HepG2 (cell line): ENCODE results near the gene MAPKAPK3. TPM values are rescaled to one million over a fixed set of nuclear protein-coding genes. Genes with fewer than 3 reads are reported as not detected.
A peak's percentile ranks its signal among the peaks of the same experiment; 100 is the strongest.

Experiments used
- ATAC-seq: fragments of 200-7000 bp; cut with Tn5 transposase; 3 replicates; pipeline ENCODE4 v1.9.1; 2020; ENCODE audit warnings: mild to moderate bottlenecking, moderate library complexity
- BruUV-seq: library from RNA; stranded (reverse); fragments of 400-500 nt; replicated peaks from 2 replicates; lab custom pipeline; 2021; lab: Mats Ljungman, UMichigan
- CTCF ChIA-PET: fragments of 300-600 bp; formaldehyde crosslinking; extraction: SDS; loops from one replicate; lab custom pipeline; 2021; ENCODE audit warnings: low total read pairs, inconsistent platforms, low intra/inter-chr PET ratio; lab: Yijun Ruan, JAX
- POLR2A ChIA-PET: fragments of 350-600 bp; sonication (Branson Sonifier 250); formaldehyde crosslinking; loops from one replicate; lab custom pipeline; 2020; ENCODE audit warnings: antibody characterized with exemption, inconsistent platforms; lab: Yijun Ruan, JAX
- DNase-seq: peaks from one replicate; pipeline ENCODE4 v3.0.0-alpha.2; 2015; ENCODE audit warnings: low spot score
- FAIRE-seq: peaks from 3 replicates; lab custom pipeline; 2011; peaks lifted over from hg19 to GRCh38; lab: Jason Lieb, UNC
- H2AFZ ChIP-seq: one replicate; pipeline ENCODE4 v1.6.1; 2011; ENCODE audit warnings: low read length, inconsistent platforms
- H3K27ac ChIP-seq: fragments of 300-600 bp; 3 replicates; pipeline ENCODE4 v1.8.0; 2011; ENCODE audit warnings: mixed run types, mild to moderate bottlenecking, mixed read lengths, low read length, inconsistent platforms; ENCODE audit not compliant: insufficient read depth; ENCODE audit errors: extremely low read length
- H3K27me3 ChIP-seq, 2 experiments: fragments of 200-600 bp in 1 of 2; 2 replicates in 1 of 2; 3 replicates in 1 of 2; pipeline versions ENCODE4 v1.6.0 to v1.8.0; 2011; ENCODE audit warnings: low read length in 2 of 2, mild to moderate bottlenecking in 2 of 2, moderate library complexity in 2 of 2, inconsistent platforms in 1 of 2; ENCODE audit not compliant: insufficient read depth in 2 of 2, control insufficient read depth in 1 of 2
- H3K36me3 ChIP-seq, 2 experiments: fragments of 200-600 bp in 1 of 2; replicated peaks in 1 of 2; 2 replicates in 1 of 2; 3 replicates in 1 of 2; pipeline versions ENCODE4 v1.5.1 to v1.8.0; 2011; ENCODE audit warnings: low read length in 2 of 2, inconsistent platforms in 1 of 2; ENCODE audit not compliant: insufficient read depth in 2 of 2, control insufficient read depth in 1 of 2
- H3K4me1 ChIP-seq: 2 replicates; pipeline ENCODE4 v1.5.1; 2012; ENCODE audit warnings: low read length, inconsistent platforms; ENCODE audit not compliant: insufficient read depth
- H3K4me2 ChIP-seq: 2 replicates; pipeline ENCODE4 v1.6.0; 2011; ENCODE audit warnings: low read depth, low read length, inconsistent platforms
- H3K4me3 ChIP-seq, 3 experiments: fragments of 200-600 bp in 1 of 3; sonication (generic), shearing (Covaris generic) in 1 of 3; replicated peaks in 1 of 3; 2 replicates each; pipeline ENCODE4 v1.5.1; 2011 to 2016; ENCODE audit warnings: low read length in 3 of 3, inconsistent platforms in 2 of 3, low read depth in 2 of 3, mild to moderate bottlenecking in 2 of 3, control low read depth in 1 of 3, mixed read lengths in 1 of 3; ENCODE audit not compliant: insufficient read depth in 1 of 3
- H3K79me2 ChIP-seq: one replicate; pipeline ENCODE4 v1.6.1; 2011; ENCODE audit warnings: low read length, inconsistent platforms; ENCODE audit not compliant: insufficient read depth
- H3K9ac ChIP-seq: 2 replicates; pipeline ENCODE4 v1.6.0; 2011; ENCODE audit warnings: mild to moderate bottlenecking, low read depth, low read length, inconsistent platforms; ENCODE audit not compliant: insufficient read depth
- H3K9me3 ChIP-seq: 2 replicates; pipeline ENCODE4 v1.5.1; 2012; ENCODE audit warnings: mild to moderate bottlenecking, low read length
- H4K20me1 ChIP-seq: 2 replicates; pipeline ENCODE4 v1.6.0; 2011; ENCODE audit warnings: inconsistent platforms, mild to moderate bottlenecking, low read length, moderate library complexity; ENCODE audit not compliant: insufficient read depth
- ARID2 ChIP-seq: sonication (generic); formaldehyde crosslinking; IDR thresholded peaks from 2 replicates; pipeline ENCODE4 v1.8.1; 2022; ENCODE audit warnings: mild to moderate bottlenecking, missing genetic modification reagents, borderline replicate concordance
- CREB1 ChIP-seq, 2 experiments: fragments of 450-650 bp in 1 of 2; IDR thresholded peaks; 2 replicates each; pipeline ENCODE4 v1.6.1; 2016 to 2017; ENCODE audit warnings: control low read depth in 1 of 2, mild to moderate bottlenecking in 1 of 2, missing compliant biosample characterization in 1 of 2, missing genetic modification characterization in 1 of 2
- JUND ChIP-seq: sonication (generic); formaldehyde crosslinking; IDR thresholded peaks from 2 replicates; pipeline ENCODE4 v1.8.0; 2022; ENCODE audit warnings: mild to moderate bottlenecking, missing genetic modification reagents
- KMT2B ChIP-seq: IDR thresholded peaks from 2 replicates; pipeline ENCODE4 v1.6.1; 2016; ENCODE audit warnings: missing genetic modification reagents, missing compliant biosample characterization
- MIER3 ChIP-seq: IDR thresholded peaks from 2 replicates; pipeline ENCODE4 v1.6.1; 2016; ENCODE audit warnings: missing compliant biosample characterization, borderline replicate concordance
- RFX1 ChIP-seq: fragments of 450-650 bp; IDR thresholded peaks from 2 replicates; pipeline ENCODE4 v1.6.1; 2017
- ZFY ChIP-seq: sonication (generic); formaldehyde crosslinking; IDR thresholded peaks from 2 replicates; pipeline ENCODE4 v1.4.0; 2020; ENCODE audit warnings: missing genetic modification reagents
- ZNF616 ChIP-seq: sonication (generic); formaldehyde crosslinking; IDR thresholded peaks from 2 replicates; pipeline ENCODE4 v1.5.0; 2020; ENCODE audit warnings: low read depth, mild to moderate bottlenecking, missing genetic modification reagents
- ZNF652 ChIP-seq: IDR thresholded peaks from 2 replicates; pipeline ENCODE4 v1.6.1; 2016; ENCODE audit warnings: low read depth, borderline replicate concordance
- WGBS: methylation state at CpG from one replicate; pipeline ENCODE4 v1.1.6; 2017; ENCODE audit warnings: low lambda C conversion rate; 5-methylcytosine and 5-hydroxymethylcytosine counted together
- in situ Hi-C: cut with HindIII; loops from 2 replicates; pipeline ENCODE4 v1.10.0; 2017; ENCODE audit warnings: low pct_unique_long_range_greater_than_20kb; ENCODE audit not compliant: extremely low pct_ligation_motif_present
- intact Hi-C: fragments of 100-400 bp; cut with micrococcal nuclease; formaldehyde crosslinking; loops from one replicate; pipeline ENCODE4 v1.10.0; 2022; ENCODE audit not compliant: unreplicated experiment
- polyA plus RNA-seq, 8 experiments: library from polyadenylated mRNA; depleted of rRNA in 3 of 8; stranded (reverse) in 7 of 8; unstranded in 1 of 8; fragments of >200 nt; fragmentation: Illumina TruSeq in 4 of 8; extraction: Trizol in 4 of 8; gene quantifications; 2 replicates each; pipeline versions ENCODE4 v1.2.1 to v1.2.3, GENCODE V29; 2011 to 2016; ENCODE audit warnings: low read depth in 4 of 8, missing spikeins in 1 of 8, mixed read lengths in 1 of 8; ENCODE audit not compliant: insufficient read depth in 1 of 8
- total RNA-seq, 5 experiments: library from RNA; depleted of rRNA; stranded (reverse); fragments of >200 nt; fragmentation: Illumina TruSeq; extraction: Trizol; gene quantifications; 2 replicates each; pipeline ENCODE4 v1.2.3, GENCODE V29; 2016; ENCODE audit warnings: low read depth in 1 of 5
- TF ChIP-seq, protein P1 (sequence below): sonication (generic); formaldehyde crosslinking; IDR thresholded peaks from 2 replicates; pipeline ENCODE4 v1.5.0; 2020; ENCODE audit warnings: mild to moderate bottlenecking, missing genetic modification reagents, borderline replicate concordance
- TF ChIP-seq, protein P2 (sequence below): sonication (generic); formaldehyde crosslinking; conservative IDR thresholded peaks from 2 replicates; pipeline ENCODE4 v1.4.0; 2020; ENCODE audit warnings: missing genetic modification reagents

MAPKAPK3 gene
- total and polyA plus RNA-seq, 2 of the 13 experiments (the other 11 are each of a cell fraction or from before 2014, with no cell fraction given), result 39.9 to 41.2 TPM

DNA sequence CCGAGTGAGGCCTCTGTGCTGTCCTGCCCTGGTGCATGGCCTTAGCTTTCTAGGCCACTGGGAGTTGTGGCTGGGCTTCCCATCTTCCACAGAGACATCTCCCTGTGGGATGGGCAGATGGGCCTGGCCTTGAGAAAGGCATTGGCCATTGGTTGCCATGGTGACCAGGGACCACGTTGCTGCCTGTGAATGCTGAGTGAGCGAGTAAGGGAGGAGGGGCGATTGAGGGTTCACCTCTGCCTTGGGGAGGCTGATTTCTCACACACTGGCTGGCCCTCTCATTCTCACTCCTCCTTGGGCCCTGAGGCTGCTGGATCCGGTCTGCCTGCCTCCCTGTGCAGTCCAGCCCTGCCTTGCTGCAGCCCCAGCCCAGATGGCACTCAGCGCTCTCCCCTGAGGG lies 31.4 kb downstream of the MAPKAPK3 start:
- Histone ChIP-seq H3K9ac (no peak overlapping the region), H3K27me3 (no peaks in the 10 kb centered on the region)
- intact Hi-C loops, result no loop called here
- in situ Hi-C loops, result no loop called here
- TF ChIP-seq ZNF652 (CRISPR knock-in tag) (no peak), KMT2B (CRISPR knock-in tag) (no peak), RFX1 (peak; percentile 51)
- TF ChIP-seq, all 625 proteins: peak for 1
- CTCF ChIA-PET, result no interaction called here
- H4K20me1 ChIP-seq, result no peaks in the 10 kb centered on the region
- ATAC-seq (no peak), FAIRE-seq (no peak), DNase-seq (no peak)
- no peaks in the 10 kb centered on the region for H3K4me1 ChIP-seq
- peaks cover 8 to 27% of the 10 kb centered on the region in 2 experiments; a peak in 4 of 5 replicates for H3K36me3 ChIP-seq
- no peak overlapping the region for H2AFZ ChIP-seq
- H3K4me2 ChIP-seq, result no peak overlapping the region
- H3K9me3 ChIP-seq, result no peaks in the 10 kb centered on the region
- no peaks in the 10 kb centered on the region for H3K79me2 ChIP-seq
- POLR2A ChIA-PET, result no interaction called here
- 80% methylated on average over 6 of the region's 6 CpGs for WGBS
- no TSS peak for BruUV-seq
- no peak overlapping the region for H3K27ac ChIP-seq
- no peak overlapping the region for H3K4me3 ChIP-seq

DNA sequence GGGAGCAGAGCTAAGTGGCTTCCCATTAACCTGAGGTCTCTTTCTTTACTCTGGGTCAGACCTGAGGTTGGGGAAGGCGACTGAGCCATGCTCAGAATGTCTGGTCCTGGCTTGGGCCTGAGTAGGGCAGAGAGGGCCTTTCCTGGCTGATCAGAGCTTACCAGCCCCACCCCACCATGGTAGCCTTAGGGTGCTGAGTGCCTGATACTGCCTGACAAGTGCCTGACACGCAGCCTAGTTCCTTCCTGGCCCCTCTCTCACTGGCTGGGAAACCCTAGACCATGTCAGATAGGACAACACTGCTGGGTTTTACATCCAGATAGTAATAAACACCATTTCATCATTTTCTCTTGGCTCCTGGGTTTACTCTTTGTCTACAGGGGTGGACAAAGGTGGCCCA lies 32.0 kb downstream of the MAPKAPK3 start:
- ATAC-seq (no peak), DNase-seq (no peak), FAIRE-seq (no peak)
- no peak for TF ChIP-seq CREB1 (IDR thresholded peaks at IDR 0.05)
- no peak for TF ChIP-seq CREB1 (CRISPR knock-in tag; IDR thresholded peaks at IDR 0.05)
- no peak for TF ChIP-seq ZFY (CRISPR knock-in tag)
- TF ChIP-seq, protein P1, sequence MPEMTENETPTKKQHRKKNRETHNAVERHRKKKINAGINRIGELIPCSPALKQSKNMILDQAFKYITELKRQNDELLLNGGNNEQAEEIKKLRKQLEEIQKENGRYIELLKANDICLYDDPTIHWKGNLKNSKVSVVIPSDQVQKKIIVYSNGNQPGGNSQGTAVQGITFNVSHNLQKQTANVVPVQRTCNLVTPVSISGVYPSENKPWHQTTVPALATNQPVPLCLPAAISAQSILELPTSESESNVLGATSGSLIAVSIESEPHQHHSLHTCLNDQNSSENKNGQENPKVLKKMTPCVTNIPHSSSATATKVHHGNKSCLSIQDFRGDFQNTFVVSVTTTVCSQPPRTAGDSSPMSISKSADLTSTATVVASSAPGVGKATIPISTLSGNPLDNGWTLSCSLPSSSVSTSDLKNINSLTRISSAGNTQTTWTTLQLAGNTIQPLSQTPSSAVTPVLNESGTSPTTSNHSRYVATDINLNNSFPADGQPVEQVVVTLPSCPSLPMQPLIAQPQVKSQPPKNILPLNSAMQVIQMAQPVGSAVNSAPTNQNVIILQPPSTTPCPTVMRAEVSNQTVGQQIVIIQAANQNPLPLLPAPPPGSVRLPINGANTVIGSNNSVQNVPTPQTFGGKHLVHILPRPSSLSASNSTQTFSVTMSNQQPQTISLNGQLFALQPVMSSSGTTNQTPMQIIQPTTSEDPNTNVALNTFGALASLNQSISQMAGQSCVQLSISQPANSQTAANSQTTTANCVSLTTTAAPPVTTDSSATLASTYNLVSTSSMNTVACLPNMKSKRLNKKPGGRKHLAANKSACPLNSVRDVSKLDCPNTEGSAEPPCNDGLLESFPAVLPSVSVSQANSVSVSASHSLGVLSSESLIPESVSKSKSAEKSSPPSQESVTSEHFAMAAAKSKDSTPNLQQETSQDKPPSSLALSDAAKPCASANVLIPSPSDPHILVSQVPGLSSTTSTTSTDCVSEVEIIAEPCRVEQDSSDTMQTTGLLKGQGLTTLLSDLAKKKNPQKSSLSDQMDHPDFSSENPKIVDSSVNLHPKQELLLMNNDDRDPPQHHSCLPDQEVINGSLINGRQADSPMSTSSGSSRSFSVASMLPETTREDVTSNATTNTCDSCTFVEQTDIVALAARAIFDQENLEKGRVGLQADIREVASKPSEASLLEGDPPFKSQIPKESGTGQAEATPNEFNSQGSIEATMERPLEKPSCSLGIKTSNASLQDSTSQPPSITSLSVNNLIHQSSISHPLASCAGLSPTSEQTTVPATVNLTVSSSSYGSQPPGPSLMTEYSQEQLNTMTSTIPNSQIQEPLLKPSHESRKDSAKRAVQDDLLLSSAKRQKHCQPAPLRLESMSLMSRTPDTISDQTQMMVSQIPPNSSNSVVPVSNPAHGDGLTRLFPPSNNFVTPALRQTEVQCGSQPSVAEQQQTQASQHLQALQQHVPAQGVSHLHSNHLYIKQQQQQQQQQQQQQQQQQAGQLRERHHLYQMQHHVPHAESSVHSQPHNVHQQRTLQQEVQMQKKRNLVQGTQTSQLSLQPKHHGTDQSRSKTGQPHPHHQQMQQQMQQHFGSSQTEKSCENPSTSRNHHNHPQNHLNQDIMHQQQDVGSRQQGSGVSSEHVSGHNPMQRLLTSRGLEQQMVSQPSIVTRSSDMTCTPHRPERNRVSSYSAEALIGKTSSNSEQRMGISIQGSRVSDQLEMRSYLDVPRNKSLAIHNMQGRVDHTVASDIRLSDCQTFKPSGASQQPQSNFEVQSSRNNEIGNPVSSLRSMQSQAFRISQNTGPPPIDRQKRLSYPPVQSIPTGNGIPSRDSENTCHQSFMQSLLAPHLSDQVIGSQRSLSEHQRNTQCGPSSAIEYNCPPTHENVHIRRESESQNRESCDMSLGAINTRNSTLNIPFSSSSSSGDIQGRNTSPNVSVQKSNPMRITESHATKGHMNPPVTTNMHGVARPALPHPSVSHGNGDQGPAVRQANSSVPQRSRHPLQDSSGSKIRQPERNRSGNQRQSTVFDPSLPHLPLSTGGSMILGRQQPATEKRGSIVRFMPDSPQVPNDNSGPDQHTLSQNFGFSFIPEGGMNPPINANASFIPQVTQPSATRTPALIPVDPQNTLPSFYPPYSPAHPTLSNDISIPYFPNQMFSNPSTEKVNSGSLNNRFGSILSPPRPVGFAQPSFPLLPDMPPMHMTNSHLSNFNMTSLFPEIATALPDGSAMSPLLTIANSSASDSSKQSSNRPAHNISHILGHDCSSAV (CRISPR knock-in tag), result no peak
- no peak for TF ChIP-seq ARID2 (CRISPR knock-in tag)
- no peak for TF ChIP-seq MIER3 (CRISPR knock-in tag)
- no peak for TF ChIP-seq ZNF616
- TF ChIP-seq, protein P2, sequence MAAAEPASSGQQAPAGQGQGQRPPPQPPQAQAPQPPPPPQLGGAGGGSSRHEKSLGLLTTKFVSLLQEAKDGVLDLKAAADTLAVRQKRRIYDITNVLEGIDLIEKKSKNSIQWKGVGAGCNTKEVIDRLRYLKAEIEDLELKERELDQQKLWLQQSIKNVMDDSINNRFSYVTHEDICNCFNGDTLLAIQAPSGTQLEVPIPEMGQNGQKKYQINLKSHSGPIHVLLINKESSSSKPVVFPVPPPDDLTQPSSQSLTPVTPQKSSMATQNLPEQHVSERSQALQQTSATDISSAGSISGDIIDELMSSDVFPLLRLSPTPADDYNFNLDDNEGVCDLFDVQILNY (CRISPR knock-in tag), result no peak
- TF ChIP-seq JUND (CRISPR knock-in tag), result no peak
- Histone ChIP-seq H3K9ac (no peak overlapping the region), H3K27me3 (no peaks in the 10 kb centered on the region), H3K9me3 (no peaks in the 10 kb centered on the region), H3K36me3 (peaks cover 7 to 26% of the 10 kb centered on the region in 2 experiments; a peak in 4 of 5 replicates), H3K4me1 (no peaks in the 10 kb centered on the region), H3K79me2 (no peaks in the 10 kb centered on the region), H3K4me2 (no peak overlapping the region), H3K27ac (no peak overlapping the region), H4K20me1 (no peaks in the 10 kb centered on the region), H3K4me3 (no peak overlapping the region), H2AFZ (no peak overlapping the region)
- intact Hi-C loops, result no loop called here
- BruUV-seq, result no TSS peak
- POLR2A ChIA-PET, result no interaction called here
- WGBS, result no CpG with 5 or more reads among the region's 2 CpGs
- in situ Hi-C loops, result no loop called here
- CTCF ChIA-PET, result no interaction called here
